ENCODE data around the gene LDLRAD4.

The LDLRAD4 gene

DNA sequence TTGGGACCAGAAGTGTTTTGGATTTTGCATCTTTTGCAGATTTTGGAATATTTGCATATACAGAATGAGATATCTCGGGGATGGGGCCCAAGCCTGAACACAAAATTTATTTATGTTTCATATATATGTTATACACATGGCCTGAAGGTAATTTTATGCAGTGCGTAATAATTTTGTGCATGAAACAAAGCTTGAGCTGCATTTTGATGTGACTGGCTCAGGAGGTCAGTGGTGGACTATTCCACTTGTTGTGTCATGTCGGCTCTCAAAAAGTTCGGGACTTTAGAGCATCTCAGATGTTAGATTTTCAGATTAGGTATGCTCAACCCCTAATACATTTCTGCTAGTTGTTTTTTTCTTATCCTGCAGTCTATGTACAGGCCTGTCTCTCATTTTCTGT, 362.4 kb downstream of the LDLRAD4 start:
- H2AK5ac ChIP-seq (ENCODE audit: low read depth, low read length): no peak overlapping the region
- H4K8ac ChIP-seq (ENCODE audit: low read depth, low read length): no peak overlapping the region
- no peak overlapping the region for H2BK5ac ChIP-seq (ENCODE audit: low read length)
- no peak overlapping the region for H2AFZ ChIP-seq (ENCODE audit: low read length)
- H3K9me3 ChIP-seq (replicated peaks in 1 of 2; ENCODE audit: control insufficient read depth in 2 of 2, insufficient read depth in 1 of 2, low read depth in 1 of 2, low read length in 2 of 2): no peaks in the 10 kb centered on the region
- no peaks in the 10 kb centered on the region for H3K36me3 ChIP-seq (replicated peaks in 1 of 2; ENCODE audit: control insufficient read depth in 2 of 2, insufficient read depth in 2 of 2, low read length in 2 of 2)
- no CpG with 5 or more reads among the region's 4 CpGs for WGBS, 2 donors (ENCODE audit: extremely low coverage in 2 of 2, insufficient read length in 2 of 2, insufficient replicate concordance in 1 of 2)
- no peak overlapping the region for H3K14ac ChIP-seq (ENCODE audit: low read length)
- no peak overlapping the region for H3K27ac ChIP-seq (replicated peaks; ENCODE audit: low read length)
- no peak overlapping the region for H3K9ac ChIP-seq (ENCODE audit: low read depth, low read length, poor library complexity)
- no peak overlapping the region for H2BK12ac ChIP-seq (ENCODE audit: low read length)
- no peak overlapping the region for H4K91ac ChIP-seq (ENCODE audit: low read depth, low read length, poor library complexity)
- no peaks in the 10 kb centered on the region for H3K27me3 ChIP-seq (ENCODE audit: control insufficient read depth in 3 of 3, insufficient read depth in 3 of 3, low read depth in 1 of 3, low read length in 3 of 3)
- peaks cover 0 to 10% of the 10 kb centered on the region in 2 donors for H3K4me1 ChIP-seq (ENCODE audit: control insufficient read depth in 2 of 2, insufficient read depth in 1 of 2, low read depth in 1 of 2, low read length in 2 of 2)
- no peak overlapping the region for H3K23ac ChIP-seq (ENCODE audit: low read depth, low read length, poor library complexity)
- H3K4me3 ChIP-seq (ENCODE audit: low read length in 2 of 2): no peak overlapping the region
- no peak overlapping the region for H3K18ac ChIP-seq (ENCODE audit: low read length)
- H3K4me2 ChIP-seq (ENCODE audit: insufficient read depth, low read length, poor library complexity, severe bottlenecking): no peak overlapping the region
- no peaks in the 10 kb centered on the region for H3K79me1 ChIP-seq (ENCODE audit: low read depth, low read length)
- no peak for DNase-seq (ENCODE audit: low spot score)
- no peak overlapping the region for H2BK15ac ChIP-seq (ENCODE audit: low read length)
- H3K4ac ChIP-seq (ENCODE audit: low read length): no peak overlapping the region
- H2BK120ac ChIP-seq (ENCODE audit: low read depth, low read length): no peak overlapping the region

DNA sequence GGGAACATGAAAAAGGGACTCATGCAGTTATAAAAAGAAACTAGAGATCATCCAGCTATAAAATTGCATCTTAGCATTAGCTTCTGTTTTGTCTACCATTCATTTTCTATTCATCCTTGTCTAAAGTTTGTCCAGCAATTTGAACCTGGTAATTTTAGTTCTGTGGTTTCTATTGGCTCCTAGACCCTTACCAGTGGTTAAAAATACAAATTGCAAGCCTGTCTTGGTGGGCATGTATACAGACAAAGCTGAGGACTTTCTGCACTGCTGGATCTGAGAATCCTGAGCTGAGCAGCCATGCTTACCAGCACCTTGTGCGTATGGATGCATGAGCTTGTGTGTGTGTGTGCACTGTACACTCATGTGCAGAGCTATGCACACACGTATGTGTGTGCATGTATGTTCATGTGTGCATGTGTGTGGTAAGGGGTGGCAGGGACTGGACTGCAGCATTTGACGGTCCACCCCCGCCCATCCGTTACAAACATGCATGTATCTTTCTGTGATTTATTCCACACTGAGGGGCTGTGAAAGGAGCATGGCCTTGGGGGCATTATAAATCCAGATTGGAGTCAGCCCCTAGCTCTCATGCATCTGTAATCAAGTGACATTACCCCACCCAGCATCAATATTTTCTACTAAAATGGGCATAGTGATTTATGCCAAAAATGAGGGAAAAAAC, 363.1 kb downstream of the LDLRAD4 start:
- Histone ChIP-seq H4K8ac (ENCODE audit: low read depth, low read length) (no peak overlapping the region), H2BK12ac (ENCODE audit: low read length) (no peak overlapping the region), H2AFZ (ENCODE audit: low read length) (no peak overlapping the region), H3K4me2 (ENCODE audit: insufficient read depth, low read length, poor library complexity, severe bottlenecking) (no peak overlapping the region), H3K36me3 (replicated peaks in 1 of 2; ENCODE audit: control insufficient read depth in 2 of 2, insufficient read depth in 2 of 2, low read length in 2 of 2) (no peaks in the 10 kb centered on the region), H3K79me1 (ENCODE audit: low read depth, low read length) (no peaks in the 10 kb centered on the region), H2BK120ac (ENCODE audit: low read depth, low read length) (no peak overlapping the region), H3K9me3 (replicated peaks in 1 of 2; ENCODE audit: control insufficient read depth in 2 of 2, insufficient read depth in 1 of 2, low read depth in 1 of 2, low read length in 2 of 2) (no peaks in the 10 kb centered on the region), H2AK5ac (ENCODE audit: low read depth, low read length) (no peak overlapping the region), H3K4me1 (ENCODE audit: control insufficient read depth in 2 of 2, insufficient read depth in 1 of 2, low read depth in 1 of 2, low read length in 2 of 2) (peaks cover 0 to 10% of the 10 kb centered on the region in 2 donors), H3K23ac (ENCODE audit: low read depth, low read length, poor library complexity) (no peak overlapping the region), H3K9ac (ENCODE audit: low read depth, low read length, poor library complexity) (no peak overlapping the region), H2BK5ac (ENCODE audit: low read length) (no peak overlapping the region), H4K91ac (ENCODE audit: low read depth, low read length, poor library complexity) (no peak overlapping the region), H3K27ac (replicated peaks; ENCODE audit: low read length) (no peak overlapping the region), H3K4ac (ENCODE audit: low read length) (no peak overlapping the region), H3K14ac (ENCODE audit: low read length) (no peak overlapping the region), H2BK15ac (ENCODE audit: low read length) (no peak overlapping the region), H3K27me3 (ENCODE audit: control insufficient read depth in 3 of 3, insufficient read depth in 3 of 3, low read depth in 1 of 3, low read length in 3 of 3) (no peaks in the 10 kb centered on the region), H3K18ac (ENCODE audit: low read length) (no peak overlapping the region), H3K4me3 (ENCODE audit: low read length in 2 of 2) (peak overlapping the region in 1 of 2 donors; percentile 11)
- DNase-seq (ENCODE audit: low spot score): no peak
- no CpG with 5 or more reads among the region's 5 CpGs for WGBS, 2 donors (ENCODE audit: extremely low coverage in 2 of 2, insufficient read length in 2 of 2, insufficient replicate concordance in 1 of 2)

DNA sequence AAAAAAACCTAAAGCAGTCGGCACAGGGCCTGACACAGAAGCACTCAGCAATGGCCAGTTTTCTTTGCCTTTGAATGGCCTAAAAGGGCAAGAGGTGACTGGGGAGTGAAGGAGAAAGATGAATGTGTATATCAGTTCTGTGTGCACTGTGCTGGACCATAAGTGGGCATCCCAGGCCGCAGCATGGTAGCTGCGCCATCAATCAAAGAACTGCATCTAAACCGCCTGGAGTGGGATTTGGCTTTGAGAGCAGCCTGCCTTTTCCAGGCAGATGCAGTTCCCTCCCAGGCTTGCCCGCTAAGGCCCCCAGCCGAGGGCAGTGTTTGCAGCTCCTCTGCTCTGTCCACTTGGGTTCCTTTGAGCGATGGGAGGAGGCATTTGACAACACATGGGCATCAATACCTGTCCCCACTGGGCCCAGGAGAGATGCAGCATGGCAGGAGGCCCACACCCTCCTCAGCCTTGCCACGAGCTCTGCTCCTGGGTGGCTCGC, 363.7 kb downstream of the LDLRAD4 start:
- Histone ChIP-seq H3K4me3 (ENCODE audit: low read length in 2 of 2) (no peak overlapping the region), H3K27ac (replicated peaks; ENCODE audit: low read length) (no peak overlapping the region), H2BK12ac (ENCODE audit: low read length) (no peak overlapping the region)

DNA sequence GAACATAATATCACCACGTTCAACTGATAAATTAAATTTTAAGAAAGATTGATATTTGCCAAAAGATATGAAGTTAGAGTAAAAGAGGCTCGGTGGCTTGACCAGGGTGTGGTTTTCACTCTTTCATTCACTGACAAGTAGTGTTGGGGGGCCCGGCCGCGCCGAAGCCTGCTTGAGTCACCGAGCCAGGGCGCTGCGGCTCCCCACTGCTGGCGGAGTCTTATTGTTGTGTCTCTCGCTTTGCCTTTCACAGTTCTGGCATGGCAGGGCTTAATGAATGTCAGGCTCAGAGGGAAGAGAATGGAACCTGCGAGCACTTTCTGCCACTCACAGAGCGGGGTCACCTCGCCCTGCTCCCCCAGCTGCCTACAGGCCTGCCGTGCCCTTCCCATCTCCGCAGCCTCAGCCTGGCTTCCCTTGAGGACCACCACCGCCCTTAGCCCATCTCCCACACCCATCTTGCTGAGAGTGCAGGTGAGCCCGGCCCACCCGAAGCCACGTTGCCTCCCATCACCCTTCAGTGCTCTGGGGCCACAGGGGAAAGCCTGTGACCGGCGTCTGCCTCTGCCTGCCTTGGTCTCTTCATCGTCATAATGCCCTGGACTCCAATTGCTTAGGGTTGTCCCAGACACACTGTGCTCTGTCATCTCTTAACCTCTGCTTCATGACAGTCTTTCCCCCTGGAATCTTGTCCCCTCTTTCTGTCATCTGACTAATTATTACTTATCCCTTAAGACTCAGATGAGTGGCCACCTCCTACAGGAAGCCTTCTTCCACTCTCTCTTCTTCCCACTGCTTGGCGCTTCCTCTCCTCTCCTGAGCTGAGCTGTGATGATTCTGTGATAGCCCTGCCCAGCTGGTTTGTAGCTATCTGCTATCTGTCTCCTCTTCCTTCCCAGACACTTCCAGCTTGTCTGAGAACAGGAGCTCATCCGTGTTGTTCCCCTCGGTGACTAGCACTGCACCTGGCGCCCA, 365.3 kb downstream of the LDLRAD4 start:
- Histone ChIP-seq H3K4me2 (ENCODE audit: insufficient read depth, low read length, poor library complexity, severe bottlenecking) (no peak overlapping the region), H3K9ac (ENCODE audit: low read depth, low read length, poor library complexity) (no peak overlapping the region), H2AK5ac (ENCODE audit: low read depth, low read length) (no peak overlapping the region), H2BK15ac (ENCODE audit: low read length) (no peak overlapping the region), H4K91ac (ENCODE audit: low read depth, low read length, poor library complexity) (no peak overlapping the region), H3K27ac (replicated peaks; ENCODE audit: low read length) (no peak overlapping the region), H3K27me3 (ENCODE audit: control insufficient read depth in 3 of 3, insufficient read depth in 3 of 3, low read depth in 1 of 3, low read length in 3 of 3) (no peaks in the 10 kb centered on the region), H3K4me1 (ENCODE audit: control insufficient read depth in 2 of 2, insufficient read depth in 1 of 2, low read depth in 1 of 2, low read length in 2 of 2) (peaks cover 0 to 10% of the 10 kb centered on the region in 2 donors), H2BK120ac (ENCODE audit: low read depth, low read length) (no peak overlapping the region), H3K14ac (ENCODE audit: low read length) (no peak overlapping the region), H2BK12ac (ENCODE audit: low read length) (peak overlapping the region; percentile 76), H3K4me3 (ENCODE audit: low read length in 2 of 2) (no peak overlapping the region), H3K36me3 (replicated peaks in 1 of 2; ENCODE audit: control insufficient read depth in 2 of 2, insufficient read depth in 2 of 2, low read length in 2 of 2) (no peaks in the 10 kb centered on the region), H3K9me3 (replicated peaks in 1 of 2; ENCODE audit: control insufficient read depth in 2 of 2, insufficient read depth in 1 of 2, low read depth in 1 of 2, low read length in 2 of 2) (no peaks in the 10 kb centered on the region), H4K8ac (ENCODE audit: low read depth, low read length) (no peak overlapping the region), H3K79me1 (ENCODE audit: low read depth, low read length) (no peaks in the 10 kb centered on the region), H3K4ac (ENCODE audit: low read length) (no peak overlapping the region), H2AFZ (ENCODE audit: low read length) (no peak overlapping the region), H2BK5ac (ENCODE audit: low read length) (peak overlapping the region; percentile 10), H3K18ac (ENCODE audit: low read length) (peak overlapping the region; percentile 84), H3K23ac (ENCODE audit: low read depth, low read length, poor library complexity) (no peak overlapping the region)
- no CpG with 5 or more reads among the region's 27 CpGs for WGBS, 2 donors (ENCODE audit: extremely low coverage in 2 of 2, insufficient read length in 2 of 2, insufficient replicate concordance in 1 of 2)
- DNase-seq (ENCODE audit: low spot score): peak; percentile 21

More for the DNA sequence above, 363.7 kb downstream of the LDLRAD4 start:
- no peak for DNase-seq (ENCODE audit: low spot score)
- Histone ChIP-seq H3K23ac (ENCODE audit: low read depth, low read length, poor library complexity) (no peak overlapping the region), H2AK5ac (ENCODE audit: low read depth, low read length) (peak overlapping the region; percentile 40), H4K8ac (ENCODE audit: low read depth, low read length) (no peak overlapping the region), H2BK120ac (ENCODE audit: low read depth, low read length) (no peak overlapping the region), H3K4me2 (ENCODE audit: insufficient read depth, low read length, poor library complexity, severe bottlenecking) (no peak overlapping the region), H3K4me1 (ENCODE audit: control insufficient read depth in 2 of 2, insufficient read depth in 1 of 2, low read depth in 1 of 2, low read length in 2 of 2) (peaks cover 0 to 10% of the 10 kb centered on the region in 2 donors), H2BK5ac (ENCODE audit: low read length) (no peak overlapping the region), H3K14ac (ENCODE audit: low read length) (no peak overlapping the region), H3K36me3 (replicated peaks in 1 of 2; ENCODE audit: control insufficient read depth in 2 of 2, insufficient read depth in 2 of 2, low read length in 2 of 2) (no peaks in the 10 kb centered on the region), H3K79me1 (ENCODE audit: low read depth, low read length) (no peaks in the 10 kb centered on the region), H2BK15ac (ENCODE audit: low read length) (no peak overlapping the region), H2AFZ (ENCODE audit: low read length) (no peak overlapping the region), H4K91ac (ENCODE audit: low read depth, low read length, poor library complexity) (no peak overlapping the region), H3K27me3 (ENCODE audit: control insufficient read depth in 3 of 3, insufficient read depth in 3 of 3, low read depth in 1 of 3, low read length in 3 of 3) (no peaks in the 10 kb centered on the region), H3K4ac (ENCODE audit: low read length) (no peak overlapping the region), H3K9me3 (replicated peaks in 1 of 2; ENCODE audit: control insufficient read depth in 2 of 2, insufficient read depth in 1 of 2, low read depth in 1 of 2, low read length in 2 of 2) (no peaks in the 10 kb centered on the region), H3K18ac (ENCODE audit: low read length) (peak overlapping the region; percentile 66), H3K9ac (ENCODE audit: low read depth, low read length, poor library complexity) (no peak overlapping the region)
- WGBS, 2 donors (ENCODE audit: extremely low coverage in 2 of 2, insufficient read length in 2 of 2, insufficient replicate concordance in 1 of 2): no CpG with 5 or more reads among the region's 9 CpGs
